WERI-Rb-1 (cell line): ENCODE results near the gene PLS1.

Experiments
- DNase-seq: peaks from one replicate; pipeline ENCODE4 v3.0.0-alpha.2; 2020
- H3K27ac ChIP-seq: fragments of 250-450 bp; sonication (Bioruptor Pico); 2 replicates; pipeline ENCODE4 v1.5.1; 2020; ENCODE audit warnings: mild to moderate bottlenecking, moderate library complexity
- H3K27me3 ChIP-seq: fragments of 250-450 bp; sonication (Bioruptor Pico); 2 replicates; pipeline ENCODE4 v1.5.1; 2021; ENCODE audit warnings: mild to moderate bottlenecking, low read depth, moderate library complexity; ENCODE audit not compliant: insufficient read depth, severe bottlenecking
- H3K36me3 ChIP-seq: fragments of 250-450 bp; sonication (Bioruptor Pico); 2 replicates; pipeline ENCODE4 v1.5.1; 2020; ENCODE audit warnings: mild to moderate bottlenecking, moderate library complexity
- H3K4me3 ChIP-seq: 2 replicates; pipeline ENCODE4 v1.5.1; 2011; ENCODE audit warnings: low read depth, mild to moderate bottlenecking, control low read depth, low read length
- H3K9me3 ChIP-seq: fragments of 250-450 bp; sonication (Bioruptor Pico); 2 replicates; pipeline ENCODE4 v1.5.1; 2021; ENCODE audit warnings: mild to moderate bottlenecking, moderate library complexity; ENCODE audit not compliant: severe bottlenecking
- TF ChIP-seq, protein P1 (sequence below): IDR thresholded peaks from 2 replicates; pipeline ENCODE4 v1.5.1; 2011; ENCODE audit warnings: low read depth, mild to moderate bottlenecking, control low read depth, inconsistent platforms, low read length

The PLS1 gene

DNA sequence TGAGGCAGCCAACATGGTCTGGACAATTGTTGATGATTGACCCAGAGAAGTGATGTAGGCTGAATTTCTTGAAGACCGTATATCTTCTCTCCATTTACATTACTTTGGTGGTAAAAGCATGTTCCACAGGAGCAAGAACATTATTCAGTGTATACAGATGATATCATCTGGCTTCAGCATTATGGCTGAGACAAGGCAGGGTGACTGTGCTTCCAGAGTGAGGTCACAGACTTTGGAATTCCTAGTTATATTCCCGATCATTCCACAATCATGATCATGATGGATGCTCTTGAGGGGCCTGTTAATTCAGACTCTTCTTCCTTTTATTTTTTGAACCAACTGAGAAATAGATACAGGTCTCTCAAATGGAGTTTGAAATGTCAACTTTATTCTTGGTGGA lies 19.0 kb downstream of the PLS1 start:
- TF ChIP-seq, protein P1, sequence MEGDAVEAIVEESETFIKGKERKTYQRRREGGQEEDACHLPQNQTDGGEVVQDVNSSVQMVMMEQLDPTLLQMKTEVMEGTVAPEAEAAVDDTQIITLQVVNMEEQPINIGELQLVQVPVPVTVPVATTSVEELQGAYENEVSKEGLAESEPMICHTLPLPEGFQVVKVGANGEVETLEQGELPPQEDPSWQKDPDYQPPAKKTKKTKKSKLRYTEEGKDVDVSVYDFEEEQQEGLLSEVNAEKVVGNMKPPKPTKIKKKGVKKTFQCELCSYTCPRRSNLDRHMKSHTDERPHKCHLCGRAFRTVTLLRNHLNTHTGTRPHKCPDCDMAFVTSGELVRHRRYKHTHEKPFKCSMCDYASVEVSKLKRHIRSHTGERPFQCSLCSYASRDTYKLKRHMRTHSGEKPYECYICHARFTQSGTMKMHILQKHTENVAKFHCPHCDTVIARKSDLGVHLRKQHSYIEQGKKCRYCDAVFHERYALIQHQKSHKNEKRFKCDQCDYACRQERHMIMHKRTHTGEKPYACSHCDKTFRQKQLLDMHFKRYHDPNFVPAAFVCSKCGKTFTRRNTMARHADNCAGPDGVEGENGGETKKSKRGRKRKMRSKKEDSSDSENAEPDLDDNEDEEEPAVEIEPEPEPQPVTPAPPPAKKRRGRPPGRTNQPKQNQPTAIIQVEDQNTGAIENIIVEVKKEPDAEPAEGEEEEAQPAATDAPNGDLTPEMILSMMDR: no peak
- Histone ChIP-seq H3K9me3 (no peaks in the 10 kb centered on the region), H3K27ac (no peak overlapping the region), H3K36me3 (no peaks in the 10 kb centered on the region), H3K27me3 (no peaks in the 10 kb centered on the region), H3K4me3 (no peak overlapping the region)
- no peak for DNase-seq

GRCh38 chr3:142618917-142619461 lies 22.8 kb downstream of the PLS1 start:
- H3K27ac ChIP-seq: no peak overlapping the region
- TF ChIP-seq, protein P1: no peak
- no peak overlapping the region for H3K4me3 ChIP-seq
- no peaks in the 10 kb centered on the region for H3K36me3 ChIP-seq
- no peaks in the 10 kb centered on the region for H3K27me3 ChIP-seq
- no peak for DNase-seq
- no peaks in the 10 kb centered on the region for H3K9me3 ChIP-seq

DNA sequence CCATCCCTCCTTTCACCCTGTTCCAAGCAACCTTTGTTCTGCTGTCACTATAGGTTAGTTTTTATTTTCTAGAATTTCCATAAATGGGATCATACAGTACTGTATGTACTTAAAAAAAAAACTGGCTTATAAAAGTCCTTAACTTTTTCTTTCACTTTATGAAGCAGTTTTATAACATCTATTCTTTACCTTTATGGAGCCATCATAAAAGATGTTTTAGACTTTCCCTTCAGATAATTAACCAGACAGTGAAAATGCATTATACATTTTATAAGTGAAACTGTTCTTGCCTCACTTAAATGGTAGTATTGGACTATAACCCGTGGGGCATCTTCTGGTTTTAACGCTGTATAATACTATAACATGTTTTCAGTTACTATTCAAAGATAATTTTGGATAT lies 26.2 kb downstream of the PLS1 start:
- Histone ChIP-seq H3K36me3 (no peaks in the 10 kb centered on the region), H3K4me3 (no peak overlapping the region), H3K27ac (no peak overlapping the region), H3K9me3 (no peaks in the 10 kb centered on the region), H3K27me3 (no peaks in the 10 kb centered on the region)
- TF ChIP-seq, protein P1: no peak
- no peak for DNase-seq

DNA sequence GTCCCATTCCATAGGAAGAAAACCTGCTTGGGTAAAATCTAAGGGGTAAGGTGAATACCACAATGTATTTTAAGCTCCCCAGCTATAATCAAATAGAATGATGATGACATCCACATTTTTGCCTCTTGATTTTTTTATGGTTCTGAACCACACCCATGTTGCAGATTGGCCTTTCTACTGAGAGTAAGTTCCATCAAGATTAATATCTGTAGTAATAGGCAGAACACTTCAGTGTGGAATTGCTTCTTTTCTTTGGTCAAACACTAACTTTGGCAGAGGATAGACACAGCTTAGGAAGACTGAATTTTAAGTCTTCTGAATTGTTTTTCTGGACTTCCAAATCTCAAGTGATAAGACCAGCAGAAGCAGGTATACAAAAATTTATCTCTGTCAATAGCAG lies 27.0 kb downstream of the PLS1 start:
- DNase-seq: no peak
- no peak overlapping the region for H3K4me3 ChIP-seq
- TF ChIP-seq, protein P1: no peak

DNA sequence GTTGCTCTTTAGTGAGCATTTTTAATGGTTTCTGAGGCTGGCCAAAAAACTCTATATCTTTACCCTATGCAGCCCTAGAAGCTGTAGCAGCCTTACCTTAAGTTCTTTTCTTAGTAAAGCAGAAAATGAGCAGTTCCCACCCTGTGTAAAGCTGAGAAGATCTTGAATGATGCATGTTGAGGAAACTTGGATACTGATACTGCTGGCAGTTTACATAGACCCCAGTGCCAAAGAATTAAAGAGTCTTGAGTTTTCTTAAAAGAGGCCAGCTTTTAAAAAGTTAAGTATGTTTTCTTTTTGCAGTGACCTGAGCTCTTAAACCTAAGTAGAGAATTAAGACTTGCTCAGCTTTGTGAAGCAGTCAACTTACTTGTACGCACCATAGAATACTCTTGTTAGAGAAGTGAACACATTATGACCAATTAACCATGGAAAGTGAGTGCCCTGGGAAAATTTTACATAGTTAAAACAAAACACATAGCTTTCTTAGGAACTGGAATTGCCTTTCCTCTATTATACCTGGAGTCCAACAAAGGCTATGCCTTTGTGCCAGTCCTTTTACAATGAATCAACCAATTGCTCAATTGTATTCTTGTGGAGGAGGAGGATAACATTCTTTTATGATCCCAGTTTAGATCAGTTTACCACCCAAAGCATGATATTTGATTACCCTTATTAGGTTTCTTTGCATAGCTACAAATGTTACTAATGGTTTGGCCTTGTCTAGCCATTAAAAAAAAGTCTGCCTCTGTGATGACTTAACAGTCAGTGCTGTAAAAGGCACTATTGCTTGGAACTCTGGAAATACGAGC lies 28.4 kb downstream of the PLS1 start:
- H3K9me3 ChIP-seq: no peaks in the 10 kb centered on the region
- TF ChIP-seq, protein P1: no peak
- H3K27ac ChIP-seq: no peak overlapping the region
- H3K27me3 ChIP-seq: no peaks in the 10 kb centered on the region
- H3K4me3 ChIP-seq: no peak overlapping the region
- no peak for DNase-seq
- H3K36me3 ChIP-seq: no peaks in the 10 kb centered on the region

More for the DNA sequence above, 27.0 kb downstream of the PLS1 start:
- Histone ChIP-seq H3K27me3 (no peaks in the 10 kb centered on the region), H3K36me3 (no peaks in the 10 kb centered on the region), H3K27ac (no peak overlapping the region), H3K9me3 (no peaks in the 10 kb centered on the region)

DNA sequence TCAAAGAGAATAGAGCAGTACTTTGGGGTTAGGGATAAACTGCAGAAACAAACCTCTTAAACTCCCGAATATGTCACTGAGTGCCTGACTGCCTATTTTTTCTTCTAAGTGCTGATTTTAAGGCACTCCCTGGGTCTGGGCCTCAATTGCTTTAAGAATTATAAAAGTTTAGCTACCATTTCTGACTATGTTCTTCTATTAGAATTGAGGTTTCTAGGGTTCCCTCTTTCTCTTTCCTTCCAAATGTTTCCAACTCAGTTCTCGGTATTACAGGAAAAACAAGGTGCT lies 28.9 kb downstream of the PLS1 start:
- H3K36me3 ChIP-seq: no peaks in the 10 kb centered on the region
- TF ChIP-seq, protein P1: no peak
- DNase-seq: no peak
- H3K27me3 ChIP-seq: no peaks in the 10 kb centered on the region
- no peak overlapping the region for H3K4me3 ChIP-seq
- H3K9me3 ChIP-seq: no peaks in the 10 kb centered on the region
- no peak overlapping the region for H3K27ac ChIP-seq
